ENCODE results near the gene FAM3D. TPM values are rescaled to one million over a fixed set of nuclear protein-coding genes. Genes with fewer than 3 reads are reported as not detected.

The FAM3D gene
- polyA plus RNA-seq, 2 of the 4 experiments (the other 2 are of a cell fraction): not detected

GRCh38 chr3:58681863-58682262 lies 15.3 kb upstream of the FAM3D start:
- ChIA-PET CTCF (no interaction called here), POLR2A (no interaction called here)
- Histone ChIP-seq H3K4me3 (no peak overlapping the region), H3K4me2 (no peak overlapping the region), H3K9me3 (no peaks in the 10 kb centered on the region), H3K27ac (no peak overlapping the region), H3K4me1 (no peaks in the 10 kb centered on the region)
- TF ChIP-seq NPAS2 (CRISPR knock-in tag; IDR thresholded peaks at IDR 0.05; ENCODE audit: borderline replicate concordance) (no peak), CHD4 (IDR thresholded peaks at IDR 0.05; ENCODE audit: borderline replicate concordance) (no peak), KDM1A (IDR thresholded peaks at IDR 0.05; ENCODE audit: low read depth) (no peak), JUN (IDR thresholded peaks at IDR 0.05) (no peak), MAFK (IDR thresholded peaks at IDR 0.05; ENCODE audit: partially characterized antibody) (no peak), ZSCAN20 (CRISPR knock-in tag; IDR thresholded peaks at IDR 0.05) (no peak)
- FAIRE-seq (no peak), ATAC-seq (no peak), DNase-seq (ENCODE audit: low read depth in 1 of 2, low spot score in 1 of 2) (no peak)
- 73% methylated on average over 2 of the region's 2 CpGs for WGBS (ENCODE audit: missing lambda C conversion rate)

- Histone ChIP-seq H3K4me2 (no peak overlapping the region), H3K4me3 (no peak overlapping the region), H3K27ac (no peak overlapping the region), H3K9me3 (no peaks in the 10 kb centered on the region), H3K4me1 (no peaks in the 10 kb centered on the region)
- CTCF ChIA-PET: no interaction called here
- DNase-seq (ENCODE audit: low read depth in 1 of 2, low spot score in 1 of 2) (no peak), FAIRE-seq (no peak), ATAC-seq (no peak)
- TF ChIP-seq RFX5 (IDR thresholded peaks at IDR 0.05) (no peak), EHF (CRISPR knock-in tag; IDR thresholded peaks at IDR 0.05) (no peak), KDM5A (IDR thresholded peaks at IDR 0.05) (no peak), RARB (CRISPR knock-in tag; IDR thresholded peaks at IDR 0.05) (no peak), HOXB5 (CRISPR knock-in tag; IDR thresholded peaks at IDR 0.05) (no peak), HEYL (CRISPR knock-in tag; IDR thresholded peaks at IDR 0.05) (no peak), SREBF2 (IDR thresholded peaks at IDR 0.05) (no peak), PBX3 (IDR thresholded peaks at IDR 0.05) (no peak), CBX8 (IDR thresholded peaks at IDR 0.05) (no peak), HOXA7 (CRISPR knock-in tag; IDR thresholded peaks at IDR 0.05) (no peak), MAZ (IDR thresholded peaks at IDR 0.05; ENCODE audit: borderline replicate concordance, low read depth, low read length) (no peak), RNF2 (IDR thresholded peaks at IDR 0.05; ENCODE audit: borderline replicate concordance, low read depth) (no peak), CTCF (IDR thresholded peaks at IDR 0.05) (no peak), ESRRA (IDR thresholded peaks at IDR 0.05; ENCODE audit: borderline replicate concordance, low read length) (no peak), TP53 (CRISPR knock-in tag; IDR thresholded peaks at IDR 0.05) (no peak), RAD21 (conservative IDR thresholded peaks at IDR 0.05 in 1 of 2, IDR thresholded peaks at IDR 0.05 in 1 of 2) (no peak), TFCP2L1 (CRISPR knock-in tag; IDR thresholded peaks at IDR 0.05) (no peak), CHD4 (IDR thresholded peaks at IDR 0.05; ENCODE audit: borderline replicate concordance) (no peak), FOXS1 (CRISPR knock-in tag; IDR thresholded peaks at IDR 0.05) (no peak), ATOH8 (CRISPR knock-in tag; IDR thresholded peaks at IDR 0.05; ENCODE audit: low read depth) (no peak)
- 60% methylated on average over 6 of the region's 9 CpGs for WGBS (ENCODE audit: missing lambda C conversion rate)
- POLR2A ChIA-PET: no interaction called here
Measured at GRCh38 chr3:58680879-58681525, 14.4 kb upstream of the FAM3D start.

Measured in A549 (cell line).